Medulla oblongata (tissue), 1 donor: ENCODE data around the gene MDH1B.
A peak's percentile ranks its signal among the peaks of the same experiment; 100 is the strongest.

Experiments used
- DNase-seq: peaks from one replicate; pipeline ENCODE4 v3.0.0-alpha.2; 2015; ENCODE audit errors: extremely low spot score

MDH1B gene

GRCh38 chr2:206693399-206694137, 71.6 kb downstream of the MDH1B start:
- peak; percentile 79 for DNase-seq

GRCh38 chr2:206692971-206693370, 72.2 kb downstream of the MDH1B start:
- no peak for DNase-seq

GRCh38 chr2:206688990-206689389, 76.1 kb downstream of the MDH1B start:
- no peak for DNase-seq

- no peak for DNase-seq
These were observed 76.7 kb downstream of the MDH1B start for GRCh38 chr2:206688453-206688852.
